ENCODE data around the gene KLKB1. TPM values are rescaled to one million over a fixed set of nuclear protein-coding genes. Genes with fewer than 3 reads are reported as not detected.

The KLKB1 gene
- total RNA-seq, 2 donors from 2014 or later = 1.5 TPM; not detected in 1

DNA sequence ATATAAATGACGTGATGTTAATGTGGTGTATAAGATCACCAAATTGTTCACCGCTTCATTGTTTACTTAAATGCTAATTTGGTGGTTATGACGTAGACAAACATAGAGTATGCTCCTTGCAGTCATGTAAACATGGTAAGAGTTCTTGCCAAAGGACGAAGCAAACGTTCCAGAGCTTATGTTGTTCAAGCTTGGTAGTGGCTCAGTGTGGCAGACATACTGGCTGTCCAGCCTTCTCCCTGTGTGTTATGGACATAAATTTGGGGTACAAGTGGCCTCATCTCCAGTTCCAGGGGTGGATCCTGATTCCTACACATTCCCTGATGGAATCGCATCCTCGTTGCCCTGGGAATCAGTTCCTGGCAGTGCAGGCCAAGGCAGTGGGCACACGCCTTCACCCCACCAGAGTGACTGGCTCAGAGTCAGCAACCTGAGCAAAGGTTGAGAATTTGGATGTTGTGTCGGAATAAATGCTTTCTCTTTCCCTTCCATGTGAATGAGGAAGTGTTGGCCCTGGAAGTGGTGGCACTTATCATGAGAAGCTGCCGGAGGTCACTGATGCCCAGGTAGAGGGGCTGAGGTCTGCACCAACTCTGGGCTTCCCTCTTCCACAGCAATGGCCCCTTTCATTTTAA lies 64.1 kb downstream of the KLKB1 start:
- 80% methylated on average over 10 of the region's 10 CpGs for WGBS
- TF ChIP-seq POLR2AphosphoS5 (IDR thresholded peaks at IDR 0.05) (no peak), POLR2A (IDR thresholded peaks at IDR 0.05) (no peak), CTCF (IDR thresholded peaks at IDR 0.05) (no peak)
- Histone ChIP-seq H3K4me3 (no peak overlapping the region), H3K9me3 (no peaks in the 10 kb centered on the region), H3K27ac (no peak overlapping the region), H3K36me3 (no peaks in the 10 kb centered on the region), H3K4me1 (replicated peaks) (no peaks in the 10 kb centered on the region), H3K27me3 (replicated peaks; ENCODE audit: insufficient read depth) (no peaks in the 10 kb centered on the region)
- no peak for DNase-seq (ENCODE audit: low spot score)
- intact Hi-C loops (cut with DNase I) = no loop called here

DNA sequence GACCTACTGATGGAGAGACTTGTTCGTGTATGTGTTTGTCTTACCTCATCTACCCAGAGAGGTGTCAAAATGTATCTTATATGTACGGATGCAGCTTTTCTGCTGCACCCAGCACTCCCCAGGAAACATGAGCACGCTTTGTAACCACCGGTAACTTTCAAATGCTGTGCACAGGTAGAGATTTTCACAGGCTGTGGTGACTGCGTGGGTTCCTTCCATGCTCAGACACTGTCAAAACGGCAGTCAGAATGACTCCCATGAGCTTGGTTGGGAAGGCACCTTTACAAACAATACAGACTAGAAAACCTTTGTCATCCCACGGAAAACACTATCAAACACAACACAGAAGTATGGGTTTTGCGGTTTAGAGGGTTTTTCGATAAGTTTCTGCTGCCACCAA lies 66.9 kb downstream of the KLKB1 start:
- DNase-seq (ENCODE audit: low spot score) = no peak
- Histone ChIP-seq H3K36me3 (no peaks in the 10 kb centered on the region), H3K4me1 (replicated peaks) (no peaks in the 10 kb centered on the region), H3K27ac (no peak overlapping the region), H3K9me3 (no peaks in the 10 kb centered on the region), H3K4me3 (no peak overlapping the region), H3K27me3 (replicated peaks; ENCODE audit: insufficient read depth) (no peaks in the 10 kb centered on the region)
- 87% methylated on average over 9 of the region's 9 CpGs for WGBS
- TF ChIP-seq POLR2A (IDR thresholded peaks at IDR 0.05) (no peak), POLR2AphosphoS5 (IDR thresholded peaks at IDR 0.05) (no peak), CTCF (IDR thresholded peaks at IDR 0.05) (no peak)
- intact Hi-C loops (cut with DNase I) = no loop called here

DNA sequence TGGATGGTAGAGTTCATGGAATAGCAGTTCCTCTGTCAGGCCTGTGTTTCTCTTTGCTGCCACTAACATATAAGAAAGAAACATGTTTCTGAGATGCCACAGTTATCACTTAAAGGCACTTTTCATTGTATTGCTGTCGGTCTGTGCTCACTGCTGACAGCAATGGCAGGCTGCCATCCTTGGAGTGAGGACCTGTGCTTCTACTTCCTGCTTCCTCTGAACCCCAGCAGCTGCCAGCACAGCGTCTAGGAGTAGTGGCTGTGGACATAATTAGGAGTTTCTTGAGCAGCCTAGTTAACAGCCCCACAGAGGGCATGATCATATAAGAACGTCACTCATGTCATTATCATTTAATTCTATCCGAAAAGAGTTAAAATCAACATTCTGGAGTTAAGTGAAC lies 69.2 kb downstream of the KLKB1 start:
- no peaks in the 10 kb centered on the region for H3K27me3 ChIP-seq (replicated peaks; ENCODE audit: insufficient read depth)
- H3K27ac ChIP-seq = no peak overlapping the region
- no peak for DNase-seq (ENCODE audit: low spot score)
- H3K4me3 ChIP-seq = no peak overlapping the region
- no peak for TF ChIP-seq POLR2A (IDR thresholded peaks at IDR 0.05)
- no peak for TF ChIP-seq POLR2AphosphoS5 (IDR thresholded peaks at IDR 0.05)
- TF ChIP-seq CTCF (IDR thresholded peaks at IDR 0.05) = no peak
- intact Hi-C loops (cut with DNase I) = loop anchor here (2.0 kb wide), 1 partner anchor 290 kb away; no protein-coding TSS in a partner anchor
- H3K9me3 ChIP-seq = no peaks in the 10 kb centered on the region
- no peaks in the 10 kb centered on the region for H3K4me1 ChIP-seq (replicated peaks)
- WGBS = 42% methylated on average over 4 of the region's 4 CpGs
- H3K36me3 ChIP-seq = no peaks in the 10 kb centered on the region

DNA sequence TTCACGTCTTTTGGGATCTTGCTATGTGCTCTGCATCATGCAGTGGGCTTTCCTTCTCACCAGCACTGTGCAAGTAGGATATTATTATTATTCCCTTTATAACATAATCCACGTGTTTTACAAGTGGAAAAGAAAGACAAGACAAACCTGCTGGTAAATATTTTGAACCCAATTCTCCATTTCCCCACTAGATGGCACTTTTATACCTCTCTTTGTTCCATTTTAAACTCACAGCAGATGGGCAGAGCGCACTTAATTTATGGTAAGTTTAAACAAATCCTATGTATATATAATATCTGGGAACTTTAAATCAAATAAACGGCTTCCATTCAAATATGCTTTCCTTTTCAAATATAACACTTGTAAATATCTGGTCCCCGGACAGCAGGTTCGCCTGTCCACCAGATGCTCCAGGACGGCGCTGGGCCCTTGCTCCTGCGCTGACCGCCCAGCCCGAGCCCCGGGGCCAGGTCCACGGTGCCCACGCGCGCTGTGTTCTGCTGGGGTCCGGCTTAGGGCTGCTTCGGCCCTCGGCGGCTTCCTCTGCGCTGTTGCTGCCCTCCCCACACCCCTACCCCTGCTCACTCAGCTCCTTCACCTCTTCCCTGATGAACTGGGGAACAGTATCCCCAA lies 69.8 kb downstream of the KLKB1 start:
- peak; percentile 30 to 72 (median 60) for TF ChIP-seq CTCF (IDR thresholded peaks at IDR 0.05)
- no peak for TF ChIP-seq POLR2AphosphoS5 (IDR thresholded peaks at IDR 0.05)
- 38% methylated on average over 21 of the region's 21 CpGs for WGBS
- H3K27me3 ChIP-seq (replicated peaks; ENCODE audit: insufficient read depth) = no peaks in the 10 kb centered on the region
- intact Hi-C loops (cut with DNase I) = loop anchor here (2.0 kb wide), 1 partner anchor 290 kb away; no protein-coding TSS in a partner anchor
- H3K4me1 ChIP-seq (replicated peaks) = no peaks in the 10 kb centered on the region
- H3K27ac ChIP-seq = no peak overlapping the region
- H3K36me3 ChIP-seq = no peaks in the 10 kb centered on the region
- no peaks in the 10 kb centered on the region for H3K9me3 ChIP-seq
- no peak overlapping the region for H3K4me3 ChIP-seq
- peak; percentile 8 for DNase-seq (ENCODE audit: low spot score)

Data from prostate gland (tissue), 2 donors.